GM19452 (cell line): ENCODE results near the gene HIRIP3.
"Not testable (repeated sequence)": the region's sequence is repeated elsewhere in the genome, so short reads cannot be mapped to it uniquely, and the experiment has no call there.

Source experiments
- ATAC-seq: cut with Tn5 transposase; IDR thresholded peaks from one replicate; pipeline ENCODE4 v1.9.1; 2021; ENCODE audit not compliant: unreplicated experiment

HIRIP3 gene, protein sequence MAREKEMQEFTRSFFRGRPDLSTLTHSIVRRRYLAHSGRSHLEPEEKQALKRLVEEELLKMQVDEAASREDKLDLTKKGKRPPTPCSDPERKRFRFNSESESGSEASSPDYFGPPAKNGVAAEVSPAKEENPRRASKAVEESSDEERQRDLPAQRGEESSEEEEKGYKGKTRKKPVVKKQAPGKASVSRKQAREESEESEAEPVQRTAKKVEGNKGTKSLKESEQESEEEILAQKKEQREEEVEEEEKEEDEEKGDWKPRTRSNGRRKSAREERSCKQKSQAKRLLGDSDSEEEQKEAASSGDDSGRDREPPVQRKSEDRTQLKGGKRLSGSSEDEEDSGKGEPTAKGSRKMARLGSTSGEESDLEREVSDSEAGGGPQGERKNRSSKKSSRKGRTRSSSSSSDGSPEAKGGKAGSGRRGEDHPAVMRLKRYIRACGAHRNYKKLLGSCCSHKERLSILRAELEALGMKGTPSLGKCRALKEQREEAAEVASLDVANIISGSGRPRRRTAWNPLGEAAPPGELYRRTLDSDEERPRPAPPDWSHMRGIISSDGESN

DNA sequence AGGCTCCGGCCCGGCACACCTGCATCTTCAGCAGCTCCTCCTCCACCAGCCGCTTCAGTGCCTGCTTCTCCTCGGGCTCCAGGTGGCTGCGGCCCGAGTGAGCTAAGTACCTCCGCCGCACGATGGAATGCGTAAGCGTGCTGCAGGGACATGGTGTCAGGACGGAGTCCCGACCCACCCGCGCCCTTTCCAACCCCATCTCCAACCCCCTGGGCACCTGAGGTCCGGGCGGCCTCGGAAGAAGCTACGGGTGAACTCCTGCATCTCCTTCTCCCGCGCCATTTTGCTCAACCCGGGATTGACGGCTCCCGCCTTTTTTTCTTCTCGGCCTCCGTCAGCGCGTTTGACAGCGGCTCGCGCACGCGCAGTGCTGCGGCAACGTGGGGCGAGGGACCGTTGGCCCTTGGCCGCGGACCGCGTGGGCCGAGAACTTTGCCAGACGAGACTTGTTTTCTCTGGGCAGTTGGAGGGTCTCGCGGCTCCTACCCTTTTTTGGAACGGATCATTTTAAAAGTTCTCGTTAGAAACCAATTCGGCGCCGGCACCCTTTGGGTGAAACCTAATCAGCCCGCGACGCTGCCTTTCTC, at the start of gene HIRIP3:
Gene HIRIP3 (minus strand): TSS at position 294 of the 587 bp plus-strand sequence. CDS start 12 bp downstream, at position 282.
- peak; percentile 50 for ATAC-seq

DNA sequence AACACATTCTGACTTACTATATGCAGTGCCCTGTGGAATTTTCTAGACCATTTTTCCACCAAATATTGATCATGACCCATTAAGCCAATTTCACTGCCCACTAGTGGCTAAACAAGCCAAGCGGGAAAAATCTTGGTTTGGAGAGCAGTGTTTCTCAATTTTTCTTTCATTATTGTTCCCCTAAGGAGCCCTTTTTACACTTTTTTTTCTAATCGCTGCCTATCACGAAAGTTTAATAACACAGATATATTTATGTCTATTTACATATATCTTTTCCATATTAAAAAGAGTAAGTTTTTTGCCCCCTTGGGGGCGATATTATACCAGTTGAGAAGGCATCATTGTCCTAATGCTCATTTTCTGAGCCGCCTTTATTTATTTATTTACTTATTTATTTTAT, 46.4 kb upstream of the HIRIP3 start:
- ATAC-seq: no peak

DNA sequence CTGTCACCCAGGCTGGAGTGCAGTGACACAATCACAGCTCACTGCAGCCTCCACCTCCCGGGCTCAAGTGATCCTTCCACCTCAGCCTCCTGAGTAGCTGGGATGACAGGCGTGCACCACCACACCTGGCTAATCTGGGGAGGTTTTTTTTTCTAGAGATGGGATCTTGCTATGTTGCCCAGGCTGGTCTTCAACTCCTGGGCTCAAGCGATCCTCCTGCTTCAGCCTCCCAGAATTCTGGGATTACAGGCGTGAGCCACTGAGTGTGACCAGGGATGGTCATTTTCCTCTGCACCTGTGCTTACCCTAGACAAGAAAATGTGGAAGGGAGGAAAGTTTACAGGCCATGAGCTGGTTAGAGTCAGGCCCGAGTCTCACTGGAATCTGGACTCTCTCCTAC, 45.3 kb upstream of the HIRIP3 start:
- not testable (repeated sequence) for ATAC-seq

DNA sequence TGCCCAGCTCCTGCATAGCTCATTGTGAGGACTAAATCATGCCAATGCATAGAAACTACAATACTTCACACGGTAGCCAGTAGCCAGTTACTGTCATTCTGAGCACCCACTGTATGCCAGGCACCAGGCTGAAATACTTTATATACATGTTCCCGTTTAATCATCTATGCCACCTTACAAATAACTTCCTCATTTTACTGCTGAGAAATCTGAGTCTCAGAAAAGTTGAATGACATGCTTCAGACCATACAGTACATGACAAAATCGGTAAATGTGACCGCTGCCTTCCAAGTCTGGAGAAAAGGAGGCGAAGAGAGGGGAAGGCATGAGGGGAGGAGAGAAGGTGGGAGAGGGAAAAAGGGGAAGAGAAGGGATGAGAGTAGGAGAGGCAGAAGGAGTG, 44.8 kb upstream of the HIRIP3 start:
- ATAC-seq: no peak

DNA sequence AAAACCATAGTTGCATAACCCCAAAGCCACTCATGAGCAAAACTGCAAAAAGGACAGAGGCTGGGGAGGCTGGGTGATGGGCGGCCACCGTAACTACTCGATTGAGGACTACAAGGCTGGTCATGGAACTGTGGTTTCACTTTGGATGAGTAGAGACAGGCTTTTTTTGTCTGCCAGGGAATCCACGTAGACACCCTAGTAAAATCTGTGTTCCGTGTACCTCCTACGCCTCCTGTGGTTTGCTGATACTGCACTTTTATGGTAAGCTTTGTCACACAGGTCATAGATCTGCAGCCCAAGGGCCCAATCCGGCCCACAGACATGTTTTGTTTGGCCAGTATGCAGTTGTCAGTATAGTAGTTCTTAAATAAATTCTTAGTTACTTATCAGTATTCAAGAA, 37.9 kb upstream of the HIRIP3 start:
- ATAC-seq: no peak

DNA sequence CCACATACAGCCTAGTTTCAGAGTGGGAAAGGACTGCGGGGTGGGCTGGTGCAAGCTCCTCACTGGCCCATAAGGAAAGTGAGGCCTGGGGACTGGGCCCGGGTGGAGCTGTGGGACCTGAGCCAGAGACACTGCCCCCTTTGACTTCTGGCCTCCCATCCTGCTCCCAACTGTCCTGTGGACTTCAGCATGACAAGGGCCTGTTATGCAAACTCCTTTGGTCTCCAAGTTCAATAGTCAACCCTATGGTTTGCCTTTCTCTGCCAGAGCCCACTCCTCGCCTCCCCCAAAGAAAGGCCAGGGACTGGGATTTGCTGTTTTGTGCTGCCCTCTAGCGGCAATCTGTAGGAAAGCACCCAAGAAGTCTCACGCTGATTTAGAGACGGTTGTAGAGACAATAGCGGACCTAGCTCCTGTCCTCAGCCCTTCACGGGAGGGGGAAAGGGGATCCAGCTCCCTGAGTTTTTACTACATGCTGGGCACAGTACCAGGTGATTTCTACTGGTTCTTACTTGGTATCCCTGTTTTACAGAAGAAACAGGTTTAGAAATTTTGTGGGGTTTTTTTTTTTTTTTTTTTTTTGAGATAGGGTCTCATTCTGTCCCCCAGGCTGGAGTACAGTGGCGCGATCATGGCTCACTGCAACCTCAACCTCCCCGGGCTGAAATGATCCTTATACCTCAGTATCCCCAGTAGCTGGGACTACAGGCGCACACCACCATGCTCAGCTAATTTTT, 36.8 kb upstream of the HIRIP3 start:
- no peak for ATAC-seq

DNA sequence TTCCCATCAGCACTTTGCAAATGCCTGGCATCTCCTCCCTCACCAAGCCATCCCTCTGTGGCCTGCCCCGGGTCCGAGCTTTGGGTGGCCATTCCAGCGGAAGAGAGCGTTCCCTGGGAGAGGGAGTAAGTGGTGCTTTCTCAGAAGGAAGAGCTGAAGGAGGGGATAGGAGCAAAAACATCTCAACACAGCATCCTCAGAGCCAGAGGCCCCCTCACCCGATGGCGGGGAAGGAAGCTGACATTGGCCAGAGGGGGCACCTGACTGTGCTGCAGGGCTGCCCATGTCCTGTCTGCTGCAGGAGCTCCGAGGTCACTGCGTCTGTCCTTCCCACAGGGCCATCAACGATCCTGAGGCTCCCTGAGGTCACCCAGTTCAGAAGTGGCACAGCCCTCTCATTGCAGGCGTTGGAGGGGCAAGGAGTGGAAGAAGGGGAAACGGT, 36.1 kb upstream of the HIRIP3 start:
- ATAC-seq: no peak

DNA sequence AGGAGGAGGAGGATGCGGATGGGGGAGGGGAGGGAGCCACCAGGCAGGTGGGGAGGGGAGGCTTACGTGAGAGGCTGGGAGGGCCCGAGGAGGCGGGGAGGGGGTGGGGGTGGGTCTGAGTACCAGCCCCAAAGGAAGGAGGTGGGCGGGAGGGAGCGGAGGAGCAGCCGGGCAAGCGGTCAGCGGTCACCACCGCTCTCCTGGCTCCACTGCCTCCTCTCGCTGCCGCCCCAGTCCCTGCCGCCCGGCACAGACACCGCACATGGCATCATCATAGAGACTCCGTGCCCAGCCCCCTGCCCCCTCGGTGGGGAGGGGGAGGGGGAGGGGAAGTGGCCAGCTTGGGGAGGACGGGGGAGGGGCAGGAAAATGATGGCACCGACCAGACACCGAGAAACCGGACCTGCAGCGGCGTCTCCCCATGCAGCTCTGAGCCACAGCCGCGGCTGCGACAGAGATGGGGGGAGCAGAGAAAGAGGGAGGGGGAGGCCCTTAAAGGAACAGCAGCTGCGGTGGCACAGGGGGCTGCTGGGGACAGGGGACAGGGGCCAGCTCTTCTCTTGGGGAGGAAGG, 35.5 kb upstream of the HIRIP3 start, which contains the start of gene TLCD3B:
Gene TLCD3B (minus strand): TSS at position 431 of the 573 bp plus-strand sequence. CDS start 744 bp downstream, outside the sequence.
- ATAC-seq: no peak

DNA sequence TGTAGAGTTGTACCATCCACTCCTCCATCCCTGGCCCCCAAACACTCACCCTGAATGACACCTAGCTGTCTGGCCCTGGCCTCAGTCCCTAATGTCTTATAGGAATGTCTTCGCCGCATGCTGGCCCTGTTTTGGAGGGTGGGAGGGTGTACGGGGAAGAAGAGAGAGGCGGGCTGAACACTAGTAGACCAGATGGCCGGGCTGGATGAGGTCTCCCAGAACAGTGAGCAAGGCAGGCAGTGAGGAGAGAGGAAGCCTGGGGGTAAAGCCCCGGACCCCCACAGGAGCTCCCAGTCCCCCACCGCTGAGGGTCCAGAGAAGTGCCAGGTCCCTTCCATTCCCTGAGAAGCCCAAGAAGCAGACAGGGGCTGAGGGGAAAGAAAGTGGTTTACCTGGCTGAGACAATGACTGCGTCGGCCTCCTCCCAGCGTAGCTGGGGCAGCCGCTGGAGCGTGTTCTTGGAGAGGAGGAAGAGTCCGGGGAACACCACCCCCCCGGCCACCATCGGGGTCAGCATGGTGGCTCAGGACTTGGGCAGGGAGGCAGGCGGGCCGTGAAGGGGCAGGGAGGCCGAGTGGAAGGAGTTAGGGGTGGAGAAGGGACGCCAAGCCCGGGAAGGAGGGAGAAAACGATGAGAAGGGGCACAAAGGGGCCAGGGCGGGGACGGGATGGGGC, 34.7 kb upstream of the HIRIP3 start:
- ATAC-seq: no peak

DNA sequence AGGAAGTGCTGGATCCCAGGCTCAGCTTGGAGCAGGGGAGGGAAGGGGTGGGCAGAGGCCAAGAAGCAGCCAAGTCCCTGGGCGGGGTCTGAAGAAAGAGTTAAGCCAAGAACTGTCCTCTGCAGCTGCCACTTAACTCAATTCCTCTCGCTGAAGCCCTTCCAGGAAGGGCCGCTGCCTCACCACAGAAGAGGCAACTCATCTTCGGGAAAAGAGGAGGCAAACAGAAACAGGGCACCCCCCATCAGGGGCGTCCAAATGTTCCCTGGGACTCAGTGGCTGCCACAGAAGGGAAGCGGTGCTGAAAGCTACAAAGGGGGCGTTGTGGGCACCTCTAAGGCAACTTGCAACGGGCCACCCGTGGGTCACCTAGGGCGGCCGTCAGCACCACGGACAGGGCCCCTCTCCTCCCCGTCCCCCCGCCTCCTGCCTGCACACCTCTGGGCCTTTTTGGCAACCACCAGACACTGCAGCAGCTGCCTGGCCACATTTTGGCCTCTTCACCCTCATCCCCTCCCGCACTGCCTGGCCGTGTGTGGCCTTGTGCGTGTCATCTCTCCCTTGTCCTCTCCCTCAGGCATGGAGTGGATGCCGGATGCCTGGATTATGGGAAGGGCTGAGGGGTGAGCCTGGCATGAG, 33.1 kb upstream of the HIRIP3 start:
- no peak for ATAC-seq

DNA sequence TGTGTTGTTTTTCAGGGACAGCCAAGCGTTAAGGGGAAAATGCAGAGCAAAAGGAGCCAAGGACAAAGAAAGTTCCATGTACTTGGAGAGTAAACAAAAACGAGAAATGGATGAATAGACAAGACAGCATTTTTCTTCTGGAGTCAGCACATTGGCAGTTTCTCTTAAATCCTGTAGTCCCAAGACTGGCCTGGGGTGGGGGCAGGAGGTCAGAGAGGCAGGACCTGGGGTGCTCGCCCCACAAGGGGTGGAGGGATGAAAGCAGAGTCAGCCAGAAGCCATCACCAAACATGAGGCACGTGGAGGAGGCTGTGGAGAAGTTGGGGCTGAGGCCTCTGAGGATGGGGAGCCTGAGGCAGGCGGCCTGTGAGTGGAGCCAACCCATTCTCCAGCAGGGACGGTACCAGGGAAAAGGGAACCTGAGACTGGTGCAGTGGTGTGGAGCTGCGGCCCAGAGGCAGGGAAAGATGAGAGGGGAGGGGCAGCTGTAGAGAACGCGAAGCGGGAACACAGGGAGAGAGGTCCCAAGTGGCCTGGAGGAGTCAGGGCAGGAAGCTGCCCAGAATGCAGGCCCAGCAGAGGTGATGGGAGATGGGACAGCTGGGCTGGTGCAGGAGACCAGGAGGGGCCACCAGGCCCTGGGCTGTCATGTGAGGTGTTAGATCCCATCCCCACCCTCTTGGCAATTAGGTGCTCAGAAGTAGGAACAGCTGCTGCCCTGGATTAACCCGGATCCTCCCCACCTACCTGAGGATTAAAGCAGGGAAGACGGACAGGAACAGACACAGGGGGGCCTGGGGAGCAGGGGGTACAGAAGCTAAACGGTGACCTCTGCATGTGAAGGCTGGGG, 32.4 kb upstream of the HIRIP3 start:
- ATAC-seq: no peak

DNA sequence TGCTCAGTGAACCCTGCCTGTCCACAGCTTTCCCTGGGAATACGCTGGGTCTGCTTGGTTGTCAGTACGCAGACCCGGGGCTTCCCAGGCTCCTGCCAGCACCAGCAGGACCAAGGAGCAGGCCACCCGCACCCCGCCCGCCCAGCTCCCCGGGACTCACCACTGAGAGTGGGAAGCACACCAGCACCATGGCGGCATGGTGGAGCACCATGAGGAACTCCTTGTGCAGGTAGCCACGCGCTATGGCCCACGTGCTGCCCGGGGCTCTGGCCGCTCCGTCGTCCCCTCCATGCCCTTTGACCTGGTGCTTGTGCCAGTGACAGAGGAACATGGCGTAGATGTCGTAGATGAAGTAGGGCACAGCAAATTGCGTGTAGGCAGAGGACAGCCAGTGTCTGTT, 31.0 kb upstream of the HIRIP3 start:
- ATAC-seq: no peak

DNA sequence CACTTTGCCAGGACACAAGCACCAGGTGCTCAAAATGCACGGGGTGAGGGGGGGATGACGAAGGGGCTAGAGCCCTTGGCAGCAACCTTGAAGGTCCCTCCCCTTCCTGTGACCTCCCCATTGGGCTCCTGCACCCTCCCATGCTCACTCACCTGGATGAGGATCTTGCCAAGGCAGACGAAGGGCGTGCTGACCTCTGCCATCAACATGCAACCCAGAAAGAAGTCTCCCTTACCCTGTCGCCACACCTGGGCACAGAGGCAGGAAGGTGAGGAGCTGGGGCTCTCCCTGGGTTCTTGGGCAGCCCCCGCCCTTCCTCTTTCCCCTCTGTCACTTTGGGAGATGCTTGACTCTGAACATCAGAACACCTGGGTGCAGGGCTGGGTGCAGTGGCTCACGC, 30.2 kb upstream of the HIRIP3 start:
- ATAC-seq: no peak

DNA sequence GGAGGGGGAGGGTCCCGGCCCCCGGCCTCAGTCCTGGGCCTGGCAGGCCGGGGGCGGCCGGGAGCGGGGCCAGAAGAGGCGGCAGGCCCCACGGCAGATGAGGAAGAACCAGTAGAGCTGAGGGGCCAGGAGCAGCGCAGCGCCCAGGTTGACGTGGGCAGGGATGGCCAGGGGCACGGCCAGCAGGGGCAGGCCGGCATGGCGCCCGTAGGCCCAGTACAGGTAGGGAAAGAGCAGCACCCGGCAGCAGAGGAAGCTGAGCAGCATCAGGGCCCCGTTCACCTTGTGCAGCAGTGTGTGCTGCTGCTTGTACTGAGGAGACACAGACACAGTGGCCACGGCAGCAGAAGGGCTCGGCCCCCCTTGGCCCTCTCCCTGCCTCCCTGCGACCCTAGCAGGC, 29.7 kb upstream of the HIRIP3 start:
- no peak for ATAC-seq

DNA sequence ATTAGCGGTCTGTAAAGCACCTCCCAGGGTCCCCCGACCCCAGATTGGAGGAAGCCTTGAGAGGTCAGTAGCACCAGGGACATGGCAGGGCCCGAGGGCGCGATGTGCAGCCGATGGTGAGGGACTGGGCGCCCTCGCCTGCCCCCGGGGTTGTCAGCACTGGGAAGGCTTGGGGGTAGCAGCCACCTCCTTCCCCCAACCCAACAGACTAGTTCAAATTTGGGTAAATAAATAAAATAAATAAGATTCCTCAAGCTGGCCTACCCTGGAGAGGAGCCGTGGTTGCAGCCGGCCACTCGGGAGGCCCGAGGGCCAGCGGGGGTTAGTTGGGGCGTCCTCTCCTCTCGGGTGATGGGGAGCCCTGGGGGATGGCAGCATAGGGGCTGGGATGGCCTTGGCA, 29.0 kb upstream of the HIRIP3 start:
- ATAC-seq: no peak

DNA sequence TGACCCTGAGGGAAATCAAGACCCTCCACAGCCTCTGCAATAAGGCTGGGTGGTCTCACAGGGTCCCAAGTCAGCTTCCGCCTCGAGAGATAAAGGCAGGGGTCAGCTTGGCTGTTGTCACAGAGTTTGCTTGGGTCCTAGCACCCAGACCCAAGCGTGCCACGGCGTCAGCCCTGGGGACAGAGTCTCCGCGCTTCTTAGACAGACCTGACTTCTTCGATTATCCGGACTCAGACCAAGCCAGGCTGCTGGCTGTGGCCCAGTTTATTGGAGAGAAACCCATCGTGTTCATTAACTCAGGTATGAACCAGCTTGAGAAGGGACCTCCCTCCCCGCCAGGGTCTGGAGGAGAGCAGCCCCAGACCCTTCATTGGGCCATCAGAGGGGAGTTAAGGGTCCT, 28.2 kb upstream of the HIRIP3 start:
- ATAC-seq: no peak

DNA sequence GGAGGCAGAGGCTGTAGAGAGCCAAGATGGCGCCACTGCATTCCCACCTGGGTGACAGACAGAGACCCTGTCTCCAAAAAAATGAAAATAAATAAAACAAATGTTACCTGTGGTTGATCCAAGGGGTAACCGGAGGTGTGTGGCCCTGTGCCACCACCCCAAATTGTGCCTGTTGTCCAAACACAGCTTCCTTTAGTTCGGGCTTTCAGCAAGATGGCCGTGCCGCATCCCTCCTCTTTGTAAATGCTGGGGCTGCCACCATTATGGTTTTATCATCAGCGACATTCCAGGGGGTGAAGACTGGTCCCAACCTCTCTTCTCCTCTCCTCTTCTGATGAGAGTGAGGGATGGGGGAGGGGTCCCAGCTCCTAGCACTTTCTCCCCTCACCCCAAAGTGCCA, 27.5 kb upstream of the HIRIP3 start, which contains the start of gene C16orf92:
Gene C16orf92 (plus strand): TSS at position 312 of the 400 bp plus-strand sequence. CDS start 143 bp downstream, outside the sequence.
- no peak for ATAC-seq

DNA sequence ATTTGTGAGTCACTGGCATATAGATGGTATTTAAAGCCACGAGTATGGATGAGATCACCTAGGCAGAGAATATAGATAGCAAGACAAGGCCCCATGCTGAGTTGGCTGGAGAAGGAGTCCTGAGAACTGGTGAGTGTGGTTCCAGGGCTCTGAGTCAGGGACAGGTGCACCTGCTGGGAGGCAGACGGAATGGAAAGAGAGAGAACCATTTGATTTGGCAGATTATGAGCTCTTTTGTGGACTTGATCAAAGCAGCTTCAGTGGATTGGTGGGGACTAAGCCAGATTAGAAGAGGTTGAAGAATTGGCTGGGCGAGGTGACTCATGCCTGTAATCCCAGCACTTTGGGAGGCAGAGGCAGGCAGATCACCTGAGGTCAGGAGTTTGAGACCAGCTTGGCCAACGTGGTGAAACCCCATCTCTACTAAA, 23.3 kb upstream of the HIRIP3 start:
- ATAC-seq: no peak

DNA sequence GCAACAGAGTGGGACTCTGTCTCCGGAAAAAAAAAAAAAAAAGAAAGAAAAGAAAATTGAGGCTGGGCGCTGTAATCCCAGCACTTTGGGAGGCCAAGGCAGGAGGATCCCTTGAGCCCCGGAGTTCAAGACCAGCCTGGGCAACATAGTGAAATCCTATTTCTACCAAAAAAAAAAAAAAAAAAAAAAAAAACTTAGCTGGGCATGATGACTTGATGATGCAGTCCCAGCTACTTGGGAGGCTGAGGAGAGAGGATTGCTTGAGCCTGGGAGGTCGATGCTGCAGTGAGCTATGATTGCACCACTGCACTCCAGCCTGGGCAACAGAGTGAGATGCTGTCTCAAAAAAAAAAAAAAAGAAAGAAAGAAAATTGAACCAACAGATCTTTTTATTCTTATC, 22.5 kb upstream of the HIRIP3 start:
- ATAC-seq: not testable (repeated sequence)
